K562 (cell line): Measurements from ENCODE around the gene MAST4. TPM values are rescaled to one million over a fixed set of nuclear protein-coding genes. Genes with fewer than 3 reads are reported as not detected.

Experiments used
- ATAC-seq: fragments of 200-7000 bp; cut with Tn5 transposase; 3 replicates; pipeline ENCODE4 v1.9.1; 2020; ENCODE audit warnings: moderate library complexity
- BruUV-seq: library from RNA; stranded (reverse); fragments of 400-500 nt; replicated peaks from 2 replicates; lab custom pipeline; 2021; lab: Mats Ljungman, UMichigan
- CTCF ChIA-PET: fragments of 300-600 bp; formaldehyde crosslinking; extraction: SDS; loops from one replicate; lab custom pipeline; 2021; ENCODE audit warnings: low intra/inter-chr PET ratio; lab: Yijun Ruan, JAX
- POLR2A ChIA-PET: fragments of 300-600, 350-650 bp; sonication (Branson Sonifier 250); formaldehyde crosslinking; extraction: SDS; loops from one replicate; lab custom pipeline; 2021; ENCODE audit warnings: antibody characterized with exemption, inconsistent platforms; lab: Yijun Ruan, JAX
- DNase-seq, 4 experiments: peaks; one replicate each; pipeline versions ENCODE4 v3.0.0 to v3.0.0-alpha.2; 2011 to 2018; ENCODE audit warnings: low spot score in 3 of 4, mixed read lengths in 3 of 4; ENCODE audit errors: extremely low read depth in 1 of 4
- FAIRE-seq: peaks from 2 replicates; lab custom pipeline; 2011; peaks lifted over from hg19 to GRCh38; lab: Jason Lieb, UNC
- H2AFZ ChIP-seq: 2 replicates; pipeline ENCODE4 v1.6.0; 2011; ENCODE audit warnings: low read depth, low read length, control low read depth, inconsistent platforms
- H3K27ac ChIP-seq: fragments of 200-600 bp; 3 replicates; pipeline ENCODE4 v1.8.0; 2011; ENCODE audit warnings: low read depth, mild to moderate bottlenecking, control low read depth, inconsistent platforms, low read length, moderate library complexity, mixed read lengths; ENCODE audit errors: extremely low read depth
- H3K27me3 ChIP-seq, 2 experiments: fragments of 300-600 bp in 1 of 2; 2 replicates in 1 of 2; 3 replicates in 1 of 2; pipeline versions ENCODE4 v1.6.0 to v1.8.0; 2011; ENCODE audit warnings: inconsistent platforms in 2 of 2, low read length in 2 of 2, mild to moderate bottlenecking in 1 of 2, mixed read lengths in 1 of 2, moderate library complexity in 1 of 2; ENCODE audit not compliant: control insufficient read depth in 2 of 2, insufficient read depth in 2 of 2
- H3K36me3 ChIP-seq: fragments of 300-600 bp; 3 replicates; pipeline ENCODE4 v1.8.0; 2011; ENCODE audit warnings: mild to moderate bottlenecking, low read length, inconsistent platforms; ENCODE audit not compliant: control insufficient read depth, insufficient read depth
- H3K4me1 ChIP-seq, 2 experiments: fragments of 200-600 bp in 1 of 2; replicated peaks in 1 of 2; 2 replicates in 1 of 2; 3 replicates in 1 of 2; pipeline versions ENCODE4 v1.5.1 to v1.8.0; 2011; ENCODE audit warnings: inconsistent platforms in 2 of 2, low read length in 2 of 2, mild to moderate bottlenecking in 1 of 2, mixed read lengths in 1 of 2, moderate library complexity in 1 of 2; ENCODE audit not compliant: control insufficient read depth in 2 of 2, insufficient read depth in 2 of 2
- H3K4me2 ChIP-seq: 2 replicates; pipeline ENCODE4 v1.6.1; 2011; ENCODE audit warnings: low read length, control low read depth, inconsistent platforms, mixed read lengths; ENCODE audit not compliant: insufficient read depth
- H3K4me3 ChIP-seq: fragments of 200-600 bp; sonication (generic), shearing (Covaris generic); 2 replicates; pipeline ENCODE4 v1.5.1; 2016; ENCODE audit warnings: control low read depth, inconsistent platforms
- H3K79me2 ChIP-seq: fragments of 200-600 bp; 3 replicates; pipeline ENCODE4 v1.8.0; 2011; ENCODE audit warnings: low read length, inconsistent platforms; ENCODE audit not compliant: control insufficient read depth, insufficient read depth
- H3K9ac ChIP-seq, 2 experiments: 2 replicates each; pipeline versions ENCODE4 v1.6.0 to v1.6.1; 2011; ENCODE audit warnings: low read depth in 2 of 2, low read length in 2 of 2, control low read depth in 1 of 2, inconsistent platforms in 1 of 2, mild to moderate bottlenecking in 1 of 2, mixed read lengths in 1 of 2; ENCODE audit not compliant: insufficient read depth in 1 of 2
- H3K9me1 ChIP-seq: one replicate; pipeline ENCODE4 v1.6.0; 2011; ENCODE audit warnings: inconsistent platforms, mild to moderate bottlenecking, low read length, moderate library complexity; ENCODE audit not compliant: control insufficient read depth, insufficient read depth
- H3K9me3 ChIP-seq: replicated peaks from 2 replicates; pipeline ENCODE4 v1.5.1; 2011; ENCODE audit warnings: low read depth, low read length, inconsistent platforms; ENCODE audit not compliant: control insufficient read depth, insufficient read depth
- H4K20me1 ChIP-seq: replicated peaks from 2 replicates; pipeline ENCODE4 v1.6.1; 2011; ENCODE audit warnings: low read length, inconsistent platforms, mixed read lengths; ENCODE audit not compliant: control insufficient read depth, insufficient read depth
- ARNT ChIP-seq, 2 experiments: fragments of 450-650 bp; IDR thresholded peaks; 2 replicates each; pipeline ENCODE4 v1.6.1; 2016; ENCODE audit warnings: mild to moderate bottlenecking in 1 of 2
- ERF ChIP-seq: fragments of 450-650 bp; formaldehyde crosslinking; IDR thresholded peaks from 2 replicates; pipeline ENCODE4 v1.4.0; 2020; ENCODE audit warnings: mild to moderate bottlenecking, mixed read lengths
- KLF6 ChIP-seq: fragments of 250-450 bp; sonication (Bioruptor Pico); IDR thresholded peaks from 2 replicates; pipeline ENCODE4 v1.4.0; 2020; ENCODE audit warnings: mild to moderate bottlenecking, moderate library complexity, borderline replicate concordance
- MBD2 ChIP-seq: sonication (generic); IDR thresholded peaks from 2 replicates; pipeline ENCODE4 v1.6.1; 2016; ENCODE audit warnings: low read depth, borderline replicate concordance
- PATZ1 ChIP-seq: fragments of 250-450 bp; sonication (Bioruptor Pico); IDR thresholded peaks from 2 replicates; pipeline ENCODE4 v1.5.0; 2020; ENCODE audit warnings: mild to moderate bottlenecking, borderline replicate concordance
- RAD21 ChIP-seq, 2 experiments: fragments of 250-450 bp in 1 of 2; fragments of 450-650 bp in 1 of 2; sonication (Bioruptor Pico) in 1 of 2; formaldehyde crosslinking in 1 of 2; IDR thresholded peaks in 1 of 2; conservative IDR thresholded peaks in 1 of 2; 2 replicates each; pipeline versions ENCODE4 v1.4.0 to v1.8.0; 2020 to 2022; ENCODE audit warnings: mild to moderate bottlenecking in 2 of 2, moderate library complexity in 1 of 2
- RFX1 ChIP-seq: fragments of 450-650 bp; IDR thresholded peaks from 2 replicates; pipeline ENCODE4 v1.6.1; 2016; ENCODE audit warnings: mild to moderate bottlenecking, moderate library complexity
- ZBTB5 ChIP-seq: fragments of 450-650 bp; IDR thresholded peaks from 2 replicates; pipeline ENCODE4 v1.6.1; 2017; ENCODE audit warnings: antibody characterized with exemption
- WGBS: fragments of 100-300 bp; shearing (Covaris generic); methylation state at CpG from one replicate; pipeline ENCODE4 v1.1.6; 2016; ENCODE audit warnings: low coverage, mixed read lengths; ENCODE audit not compliant: insufficient coverage; ENCODE audit errors: missing lambda C conversion rate; 5-methylcytosine and 5-hydroxymethylcytosine counted together
- in situ Hi-C: fragments of 300-500 bp; cut with MboI; formaldehyde crosslinking; loops from 4 replicates; pipeline ENCODE4 v1.15.0; 2018; ENCODE audit warnings: inconsistent platforms, mixed read lengths
- intact Hi-C: fragments of 100-400 bp; cut with micrococcal nuclease; formaldehyde crosslinking; loops from 2 replicates; pipeline ENCODE4 v1.14.2; 2022
- polyA plus RNA-seq, 8 experiments: library from polyadenylated mRNA; depleted of rRNA in 4 of 8; stranded (reverse) in 5 of 8; unstranded in 3 of 8; fragments of >200 nt; fragmentation: Nextera tagmentation in 2 of 8; fragmentation: Illumina TruSeq in 1 of 8; extraction: Ambion mirVana in 2 of 8; extraction: Trizol in 1 of 8; gene quantifications; 2 replicates each; pipeline versions ENCODE4 v1.2.1 to v1.2.3, GENCODE V29; 2011 to 2014; ENCODE audit warnings: inconsistent platforms in 1 of 8, missing spikeins in 1 of 8
- total RNA-seq, 7 experiments: library from RNA; depleted of rRNA in 6 of 7; stranded (reverse); fragments of >200 nt in 6 of 7; fragmentation: Illumina TruSeq in 2 of 7; extraction: Trizol in 2 of 7; gene quantifications; 2 replicates each; pipeline versions ENCODE4 v1.2.1 to v1.2.3, GENCODE V29; 2011 to 2021; ENCODE audit warnings: low replicate concordance in 1 of 7

Gene MAST4
- total and polyA plus RNA-seq, 9 of the 15 experiments (the other 6 are each of a cell fraction or from before 2014, with no cell fraction given): 0.88 to 10.1 (median 5.2) TPM

DNA sequence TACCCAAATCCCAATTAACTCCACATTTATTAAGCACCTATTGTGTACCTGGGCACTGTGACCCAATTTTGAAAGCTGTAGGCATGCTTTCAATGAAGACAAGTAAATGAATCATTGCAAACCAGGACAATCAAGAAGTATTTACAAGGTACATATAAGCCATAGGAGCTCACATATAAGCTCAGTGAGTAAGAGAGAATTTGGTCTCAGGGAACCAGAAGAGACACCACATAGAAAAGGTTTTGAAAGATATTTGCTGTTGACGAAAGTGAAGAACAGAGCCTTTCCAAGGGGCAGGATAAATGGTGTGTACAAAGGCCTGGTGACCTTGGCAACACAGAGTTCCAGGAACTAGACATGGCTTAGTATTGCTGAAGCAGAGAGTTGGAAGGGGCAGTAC, 412.8 kb downstream of the MAST4 start:
- no TSS peak for BruUV-seq
- WGBS: 56% methylated on average over 1 of the region's 1 CpG
- in situ Hi-C loops: no loop called here

GRCh38 chr5:67010684-67011409, 414.7 kb downstream of the MAST4 start:
- no peaks in the 10 kb centered on the region for H3K9me3 ChIP-seq
- H3K4me1 ChIP-seq: peaks cover 0 to 62% of the 10 kb centered on the region in 2 experiments; a peak in 4 of 5 replicates
- DNase-seq (no peak), ATAC-seq (peak; percentile 57), FAIRE-seq (no peak)
- H3K4me2 ChIP-seq: peak overlapping the region; percentile 17; the same call in 1 of the 2 replicates
- 43% methylated on average over 7 of the region's 8 CpGs for WGBS
- no peaks in the 10 kb centered on the region for H3K27me3 ChIP-seq
- intact Hi-C loops (no loop called here), in situ Hi-C loops (no loop called here)
- no peak overlapping the region for H3K4me3 ChIP-seq
- H3K9ac ChIP-seq: peak overlapping the region in 1 of 2 experiments; percentile 72; a peak in 2 of 4 replicates
- no peaks in the 10 kb centered on the region for H4K20me1 ChIP-seq
- no TSS peak for BruUV-seq
- H3K9me1 ChIP-seq: peaks cover 4% of the 10 kb centered on the region
- POLR2A ChIA-PET: interaction anchor here (0.6 kb wide), 1 partner anchor 743 kb away, joined by 3 read pairs; no protein-coding TSS in a partner anchor
- no peak overlapping the region for H3K27ac ChIP-seq
- CTCF ChIA-PET: no interaction called here
- TF ChIP-seq KLF6 (CRISPR knock-in tag) (no peak), PATZ1 (no peak), MBD2 (no peak), ERF (CRISPR knock-in tag) (no peak), ZBTB5 (no peak), ARNT (IDR thresholded peaks at IDR 0.05) (no peak)
- no peak overlapping the region for H2AFZ ChIP-seq
- H3K36me3 ChIP-seq: no peaks in the 10 kb centered on the region; the same call in 2 of the 3 replicates
- peaks cover 88% of the 10 kb centered on the region for H3K79me2 ChIP-seq

More for the DNA sequence above, 412.8 kb downstream of the MAST4 start:
- no peak overlapping the region for H3K27ac ChIP-seq
- no peaks in the 10 kb centered on the region; the same call in 2 of the 3 replicates for H3K36me3 ChIP-seq
- peaks cover under 1 to 56% of the 10 kb centered on the region in 2 experiments for H3K4me1 ChIP-seq
- peaks cover 86% of the 10 kb centered on the region for H3K79me2 ChIP-seq
- no peaks in the 10 kb centered on the region for H3K9me3 ChIP-seq
- H2AFZ ChIP-seq: no peak overlapping the region
- ChIA-PET POLR2A (no interaction called here), CTCF (no interaction called here)
- H3K4me3 ChIP-seq: no peak overlapping the region
- TF ChIP-seq RFX1 (peak; percentile 45), RAD21 (CRISPR knock-in tag; conservative IDR thresholded peaks at IDR 0.05 in 1 of 2, IDR thresholded peaks at IDR 0.05 in 1 of 2) (no peak)
- H3K9ac ChIP-seq: no peak overlapping the region
- no peak for FAIRE-seq
- H3K9me1 ChIP-seq: peaks cover 4% of the 10 kb centered on the region
- no peaks in the 10 kb centered on the region for H3K27me3 ChIP-seq
- H4K20me1 ChIP-seq: no peaks in the 10 kb centered on the region
- no peak for ATAC-seq
- intact Hi-C loops: no loop called here
- H3K4me2 ChIP-seq: no peak overlapping the region
- DNase-seq: no peak
